ENCODE results near the gene ALDH3A1.

ALDH3A1 gene

DNA sequence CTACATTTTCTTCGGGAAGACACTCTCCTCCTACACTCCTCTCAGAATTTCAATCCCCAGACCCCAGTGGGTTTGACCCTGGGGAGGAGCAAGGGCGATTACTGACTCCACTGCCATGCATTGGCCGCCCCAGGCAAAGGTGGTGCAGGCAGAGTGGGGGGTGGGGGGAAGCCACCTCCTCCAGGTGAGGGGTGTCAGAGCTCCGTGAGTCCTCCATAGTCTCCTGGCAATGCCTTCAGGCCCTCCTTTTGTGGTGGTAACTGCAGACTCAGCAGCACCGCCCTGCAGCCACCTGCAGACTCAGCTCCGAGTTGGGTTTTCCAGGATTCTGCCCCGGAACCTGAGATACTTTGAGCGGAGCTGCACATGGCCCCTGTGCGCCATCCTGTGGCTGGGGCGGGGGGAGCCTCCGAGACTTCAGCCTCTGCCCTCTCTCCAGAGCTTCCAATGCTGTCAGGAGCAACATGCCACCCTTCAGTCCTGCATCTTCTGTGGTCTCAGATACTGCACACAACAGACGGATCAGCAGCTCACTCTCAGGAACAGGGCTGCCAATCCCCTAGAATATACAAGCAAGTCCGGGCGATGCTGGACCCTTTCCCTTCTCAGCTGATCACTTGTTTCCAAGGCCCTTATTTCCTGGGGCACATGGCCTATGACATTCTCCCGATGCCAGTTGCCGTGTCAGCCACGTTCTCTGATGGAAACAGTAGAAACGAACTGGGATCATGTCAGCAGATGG is 29.3 kb downstream of the ALDH3A1 start:
- DNase-seq = no peak

DNA sequence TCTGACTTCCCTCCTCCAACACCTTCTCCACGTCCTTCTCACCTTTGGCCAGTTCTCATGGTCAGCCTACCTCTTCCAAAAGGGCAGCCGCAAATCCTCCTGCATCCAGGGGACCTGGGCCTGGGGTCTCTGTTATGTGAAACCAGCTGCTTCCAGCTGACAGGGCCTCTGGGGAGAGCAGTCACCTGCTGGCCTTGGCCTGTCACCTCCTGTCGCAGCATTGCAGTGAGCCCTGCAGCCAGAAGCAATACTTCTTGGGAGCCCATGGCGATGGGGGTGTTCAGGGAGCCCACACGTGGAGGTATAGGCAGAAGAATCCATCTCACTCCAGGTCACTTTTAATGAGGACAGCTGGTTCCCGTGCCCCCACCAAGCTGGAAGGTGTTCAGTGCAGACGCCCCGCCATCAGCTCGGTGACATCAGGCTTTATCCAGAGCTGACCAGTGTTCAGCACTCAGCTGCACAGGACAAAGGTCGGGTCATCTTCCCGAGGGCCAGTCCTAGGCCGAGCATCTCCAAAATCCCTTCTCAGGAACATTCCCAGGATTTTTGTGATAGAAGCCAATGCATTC is 30.0 kb downstream of the ALDH3A1 start:
- no peak for DNase-seq

DNA sequence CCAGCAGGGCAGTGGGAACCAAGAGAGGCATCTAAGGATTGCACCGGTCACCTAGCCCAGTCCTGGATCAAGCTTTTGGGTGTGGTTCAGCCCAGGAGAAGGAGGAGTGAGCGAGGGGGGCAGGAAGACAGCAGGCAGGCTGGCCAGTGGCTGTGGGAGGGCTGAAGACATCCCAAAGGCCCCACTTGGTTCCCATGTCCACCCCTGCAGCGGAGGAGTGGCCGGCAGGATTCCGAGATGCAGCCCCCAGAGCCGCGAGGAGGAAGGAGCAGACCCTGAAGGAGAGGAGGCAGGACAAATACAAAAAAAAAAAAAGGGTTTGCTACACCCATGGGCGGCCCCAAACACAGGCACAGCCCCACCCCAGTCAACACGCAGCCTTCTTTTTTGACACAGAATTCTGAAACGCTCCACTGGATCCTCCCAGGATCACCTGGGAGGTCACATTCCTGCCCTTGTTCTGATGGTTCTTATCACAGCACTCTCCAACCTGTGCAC is 30.6 kb downstream of the ALDH3A1 start:
- no peak for DNase-seq

DNA sequence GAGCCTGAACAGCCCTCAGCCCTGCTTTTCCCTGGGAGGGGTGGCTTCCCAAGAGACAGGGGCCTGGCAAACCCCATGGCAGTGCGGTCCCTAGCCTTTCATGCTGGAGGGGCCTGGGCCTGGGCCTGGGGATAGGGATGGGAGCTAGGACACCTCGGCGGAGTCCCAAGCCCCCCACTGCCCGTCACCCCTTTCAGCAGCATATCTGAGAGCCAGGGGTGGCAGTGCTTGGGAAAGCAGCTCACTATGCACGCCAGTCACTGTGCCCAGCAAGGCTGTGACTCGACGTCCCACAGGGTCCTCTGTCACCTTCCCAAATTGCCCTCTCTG is 31.1 kb downstream of the ALDH3A1 start:
- no peak for DNase-seq

DNA sequence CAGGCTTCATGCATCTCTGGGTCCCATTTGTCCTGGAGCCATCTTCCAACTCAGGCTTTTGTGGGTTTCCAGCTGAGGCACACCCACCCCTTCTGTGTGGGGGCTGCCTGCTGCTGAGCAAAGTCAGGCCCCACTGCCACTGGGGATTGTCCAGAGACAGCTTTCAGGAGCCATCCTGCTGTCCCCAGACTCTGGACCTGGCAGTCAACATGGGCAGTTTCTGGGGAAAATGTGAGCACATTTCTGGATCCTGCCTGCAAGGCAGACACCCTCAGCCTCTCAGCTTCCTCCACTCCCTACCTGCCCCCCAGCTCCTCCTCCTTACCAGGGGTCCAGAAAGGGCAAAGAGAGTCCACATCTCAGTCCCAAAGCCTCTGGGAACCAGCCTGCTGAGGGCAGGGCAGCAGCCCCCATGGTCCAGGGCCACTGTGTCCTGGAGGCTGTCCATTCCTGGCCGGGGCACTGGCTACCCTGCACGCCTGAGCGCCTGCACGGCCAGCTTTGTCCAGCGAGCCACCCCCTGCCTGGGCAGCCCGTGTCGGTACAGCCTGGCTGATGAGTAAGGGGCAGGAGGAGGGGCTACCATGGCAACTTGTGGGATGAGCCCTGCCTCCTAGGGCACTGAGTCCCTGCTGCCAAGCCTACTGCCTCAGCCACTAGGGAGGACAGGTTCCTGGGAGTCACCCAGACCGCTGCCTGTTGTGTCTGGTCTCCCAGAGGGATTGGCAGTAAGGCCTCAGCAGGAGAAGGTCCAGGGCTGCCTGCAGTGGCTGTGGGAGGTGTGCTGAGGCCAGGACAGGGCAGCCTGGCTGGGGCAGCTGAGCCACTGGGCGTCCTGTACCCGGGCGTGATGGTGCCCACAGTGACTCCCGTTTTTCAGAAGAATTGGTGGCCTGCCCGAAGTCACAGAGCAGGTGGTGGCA is 31.7 kb downstream of the ALDH3A1 start, which contains the start of gene SLC47A2:
SLC47A2 (minus strand) TSS at position 477 of the 923 bp plus-strand sequence; CDS start at position 448, 29 bp downstream.
- no peak for DNase-seq

DNA sequence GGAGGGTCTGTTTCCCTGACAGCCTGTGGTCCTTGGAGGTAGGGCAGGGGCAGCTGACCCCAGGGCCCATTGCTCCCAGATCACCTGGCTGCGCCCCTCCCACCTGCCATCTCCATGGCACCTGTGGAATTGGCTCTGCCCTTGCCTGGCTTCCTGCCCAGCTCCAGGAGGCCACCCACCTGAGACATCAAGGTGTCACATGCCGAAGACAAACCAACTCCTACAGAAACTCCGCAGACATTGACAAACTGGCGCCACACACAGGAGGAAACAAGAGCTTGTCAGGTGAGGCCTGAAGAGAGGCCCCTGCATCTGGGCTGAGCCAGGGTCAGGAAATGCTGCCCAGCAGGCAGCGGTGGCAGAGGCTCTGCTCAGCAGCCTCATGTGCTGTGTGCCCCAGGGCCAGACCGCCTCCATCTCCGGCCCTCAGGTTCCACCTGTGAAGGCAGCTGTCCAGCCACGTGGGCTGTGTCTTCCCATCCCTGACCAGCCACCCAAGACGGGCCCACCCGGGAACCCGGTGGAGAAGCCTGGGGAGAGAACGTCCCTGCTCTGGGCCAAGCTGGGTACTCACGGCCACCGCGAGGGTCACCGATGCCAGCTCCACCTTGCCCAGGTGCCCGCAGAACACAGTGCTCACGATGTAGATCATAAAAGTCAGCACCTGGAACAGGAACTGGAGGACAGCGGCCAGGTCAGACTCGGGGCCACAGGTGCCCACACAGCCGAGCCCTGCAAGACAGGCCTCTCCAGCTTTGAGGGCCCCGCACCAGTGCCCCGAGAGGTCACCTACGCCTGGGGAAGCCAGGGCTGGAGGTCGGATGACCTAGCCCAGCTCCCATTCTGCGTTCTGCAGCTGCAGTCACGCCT is 33.3 kb downstream of the ALDH3A1 start:
- DNase-seq = no peak

DNA sequence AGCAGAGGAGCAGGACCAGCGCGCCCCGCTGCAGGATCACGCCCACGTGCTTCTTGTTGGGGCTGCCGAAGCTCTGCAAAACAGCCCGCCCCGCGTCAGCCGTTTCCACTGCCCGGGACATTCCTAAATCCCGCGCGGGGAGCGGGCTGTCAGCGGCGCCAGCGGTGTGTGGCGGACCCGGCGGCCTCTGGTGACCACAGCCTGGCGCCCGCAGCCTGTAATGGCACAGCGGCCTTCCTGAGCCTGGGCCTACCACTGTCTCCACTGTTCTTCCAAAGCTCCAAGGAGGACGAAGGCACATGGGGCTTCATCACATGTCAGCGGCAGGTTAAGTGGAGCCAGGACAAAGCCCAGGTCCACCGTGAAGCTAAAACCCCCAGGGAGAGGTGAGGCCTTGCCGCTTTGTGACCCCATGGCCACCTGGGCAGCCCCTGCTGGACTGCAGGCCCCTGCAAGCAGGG is 34.2 kb downstream of the ALDH3A1 start:
- DNase-seq = no peak

DNA sequence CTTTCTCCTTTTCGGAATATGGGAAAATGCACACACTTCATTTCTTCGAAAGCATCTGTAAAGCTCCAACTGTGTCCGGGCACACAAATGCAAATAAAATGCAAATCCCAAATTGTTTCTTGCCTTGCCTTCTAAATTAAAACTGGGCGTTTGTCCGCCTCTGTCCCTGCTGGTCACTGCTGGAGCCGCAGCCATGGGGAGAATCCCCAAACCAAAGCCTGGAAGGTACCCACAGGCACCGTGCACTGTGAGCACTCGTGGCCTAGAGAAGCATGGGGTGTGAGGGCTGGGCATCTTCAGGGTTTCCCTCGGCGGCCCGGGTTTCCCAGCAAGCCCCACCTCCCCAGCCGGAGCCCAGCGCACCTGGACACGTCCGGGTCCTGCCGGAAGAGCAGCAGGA is 34.6 kb downstream of the ALDH3A1 start:
- DNase-seq = no peak

DNA sequence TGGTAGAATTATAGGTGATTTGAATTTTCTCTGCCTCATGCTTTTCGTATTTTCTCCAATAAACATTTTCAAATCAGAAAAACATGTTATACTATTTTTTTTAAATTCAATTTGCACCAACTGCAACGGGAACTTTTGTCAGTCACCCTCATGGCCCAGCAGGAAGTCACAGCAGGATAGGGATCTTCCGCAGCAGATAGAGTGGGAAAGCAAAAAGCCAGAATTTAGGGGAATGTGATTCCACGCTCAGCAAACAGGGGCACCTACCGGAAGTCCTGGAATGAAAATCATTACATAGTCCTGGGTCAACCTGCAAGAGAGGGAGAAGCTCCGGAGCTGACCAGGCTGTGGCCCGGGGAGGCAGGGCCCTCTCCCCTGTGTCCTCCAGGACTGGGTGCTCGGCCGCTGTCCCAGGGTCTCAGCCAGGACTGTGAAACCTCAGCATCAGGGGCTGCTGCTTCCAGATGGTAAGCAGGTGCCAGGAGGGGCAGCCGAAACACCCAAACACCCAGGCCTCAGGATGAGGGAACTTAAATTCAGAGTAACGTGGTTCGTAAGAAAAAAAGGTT is 35.6 kb downstream of the ALDH3A1 start:
- DNase-seq = no peak

DNA sequence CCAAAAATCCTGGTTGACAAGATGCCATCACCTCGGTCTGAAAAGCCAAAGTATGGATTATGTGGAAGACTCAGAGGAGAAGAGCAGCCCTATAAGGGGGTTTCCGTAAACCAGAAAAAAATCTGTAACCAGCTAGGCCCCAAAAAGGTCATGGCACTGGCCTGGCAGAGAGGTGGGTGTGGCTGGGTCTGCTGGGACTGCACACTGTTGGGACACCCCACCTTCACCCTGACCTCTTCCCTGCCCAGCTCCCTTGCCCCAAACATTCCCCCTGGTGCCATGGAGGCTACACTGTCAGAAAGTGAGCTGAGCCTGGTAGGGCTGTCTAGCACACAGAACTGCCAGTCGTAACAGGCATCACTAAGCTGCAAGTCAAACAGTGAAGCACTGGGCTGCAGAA is 38.3 kb downstream of the ALDH3A1 start:
- DNase-seq = no peak

DNA sequence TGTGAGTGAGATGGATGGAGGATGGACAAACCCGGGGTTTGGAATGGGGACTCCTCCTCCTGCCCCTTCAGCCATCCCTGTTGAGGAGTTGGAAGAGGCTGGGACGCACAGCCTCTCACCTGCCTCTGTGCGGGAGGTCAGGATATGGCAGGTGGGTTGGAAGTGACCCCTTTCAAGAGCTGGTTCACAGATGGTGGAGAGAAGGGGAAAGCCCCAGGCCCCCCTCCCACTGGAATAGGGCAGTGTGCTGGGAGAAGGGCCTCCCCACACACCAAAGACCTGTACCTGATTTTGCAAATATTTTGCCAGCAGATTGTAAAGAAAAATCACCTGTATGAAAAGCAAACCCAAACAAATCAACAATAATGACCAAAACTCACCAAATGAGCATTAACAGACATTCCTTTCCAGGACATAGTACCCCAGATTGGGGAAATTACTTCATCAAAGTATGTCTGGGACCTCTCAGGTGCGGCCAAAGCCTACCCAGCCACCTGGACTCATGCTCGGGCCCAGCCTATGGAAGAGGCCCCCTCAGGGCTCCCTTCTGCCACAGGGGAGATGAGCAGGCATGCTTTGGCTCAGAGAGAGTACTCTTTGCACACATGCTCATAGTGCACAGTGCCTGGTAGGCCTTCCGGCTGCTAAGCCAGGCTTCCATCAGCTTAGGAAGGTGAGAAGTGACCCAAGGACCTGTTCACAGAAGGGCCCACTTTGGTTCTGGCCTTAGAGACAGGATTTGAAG is 39.5 kb downstream of the ALDH3A1 start:
- DNase-seq = no peak

DNA sequence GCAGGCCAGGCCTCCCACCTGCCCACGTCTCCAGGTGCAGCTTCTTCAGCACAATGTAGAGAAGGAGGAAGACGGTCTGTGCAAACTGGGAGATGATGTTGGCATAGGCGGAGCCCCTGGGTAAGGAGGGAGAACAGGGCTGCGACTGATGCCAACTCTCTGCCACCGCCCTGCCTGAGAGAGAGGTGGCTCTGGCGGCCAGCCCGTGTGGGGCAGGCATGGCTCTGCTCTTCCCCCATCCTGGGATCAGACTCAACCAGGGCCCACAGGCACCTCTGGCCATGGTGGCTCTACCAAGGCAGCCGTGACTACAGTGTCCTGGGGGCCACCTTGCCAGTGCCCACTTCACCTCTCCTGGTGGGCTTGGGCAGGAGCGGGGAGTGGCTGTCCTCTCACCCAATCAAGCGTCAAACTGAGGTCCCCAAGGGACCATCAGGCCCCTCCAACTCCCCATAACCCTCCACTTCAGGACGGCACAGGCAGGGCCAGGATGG is 40.3 kb downstream of the ALDH3A1 start:
- no peak for DNase-seq

DNA sequence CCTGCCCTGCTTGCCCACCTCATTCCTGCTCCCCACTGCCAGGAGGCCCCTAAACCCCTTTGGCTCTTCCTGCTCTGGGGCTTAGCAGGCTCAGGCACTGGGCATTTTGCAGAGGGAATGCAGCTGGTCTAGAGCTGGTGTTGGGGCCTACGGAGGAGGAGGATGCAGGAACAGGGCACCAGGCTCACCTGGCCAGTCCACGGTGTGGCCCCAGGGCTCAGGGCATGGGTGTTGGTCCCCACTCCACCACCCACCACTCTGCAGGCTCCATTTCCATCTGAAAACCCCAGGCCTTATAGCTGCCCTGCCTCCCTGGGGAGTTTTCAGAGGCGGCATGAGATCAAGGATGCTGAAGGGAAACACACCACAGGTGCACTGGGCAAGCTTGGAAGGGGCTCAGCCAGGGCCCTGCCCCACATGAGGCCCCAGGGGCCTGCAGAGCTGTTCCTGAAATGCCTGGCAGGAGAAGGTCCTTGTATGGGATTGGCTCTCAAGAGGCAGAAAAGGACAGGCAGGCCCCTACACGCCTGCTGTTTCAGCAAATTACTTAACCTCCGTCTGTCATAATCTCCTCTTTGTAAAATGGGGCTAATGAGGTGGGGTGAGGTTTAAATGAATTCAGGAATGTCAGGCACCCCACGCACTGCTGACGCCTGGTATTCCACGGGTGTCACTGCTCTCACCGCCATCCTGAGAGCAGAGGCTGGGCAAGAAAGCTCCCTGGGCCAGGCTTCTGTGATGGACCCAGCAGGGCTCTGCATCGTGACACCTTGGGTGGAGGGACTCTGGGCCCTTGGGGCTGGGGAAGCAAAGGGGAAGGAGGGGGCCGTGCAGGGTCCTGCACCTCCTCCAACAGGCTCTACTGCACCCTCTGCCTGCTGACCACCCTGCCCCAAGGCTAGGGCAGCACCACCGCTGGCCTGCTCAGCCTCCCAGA is 41.0 kb downstream of the ALDH3A1 start:
- DNase-seq = no peak

DNA sequence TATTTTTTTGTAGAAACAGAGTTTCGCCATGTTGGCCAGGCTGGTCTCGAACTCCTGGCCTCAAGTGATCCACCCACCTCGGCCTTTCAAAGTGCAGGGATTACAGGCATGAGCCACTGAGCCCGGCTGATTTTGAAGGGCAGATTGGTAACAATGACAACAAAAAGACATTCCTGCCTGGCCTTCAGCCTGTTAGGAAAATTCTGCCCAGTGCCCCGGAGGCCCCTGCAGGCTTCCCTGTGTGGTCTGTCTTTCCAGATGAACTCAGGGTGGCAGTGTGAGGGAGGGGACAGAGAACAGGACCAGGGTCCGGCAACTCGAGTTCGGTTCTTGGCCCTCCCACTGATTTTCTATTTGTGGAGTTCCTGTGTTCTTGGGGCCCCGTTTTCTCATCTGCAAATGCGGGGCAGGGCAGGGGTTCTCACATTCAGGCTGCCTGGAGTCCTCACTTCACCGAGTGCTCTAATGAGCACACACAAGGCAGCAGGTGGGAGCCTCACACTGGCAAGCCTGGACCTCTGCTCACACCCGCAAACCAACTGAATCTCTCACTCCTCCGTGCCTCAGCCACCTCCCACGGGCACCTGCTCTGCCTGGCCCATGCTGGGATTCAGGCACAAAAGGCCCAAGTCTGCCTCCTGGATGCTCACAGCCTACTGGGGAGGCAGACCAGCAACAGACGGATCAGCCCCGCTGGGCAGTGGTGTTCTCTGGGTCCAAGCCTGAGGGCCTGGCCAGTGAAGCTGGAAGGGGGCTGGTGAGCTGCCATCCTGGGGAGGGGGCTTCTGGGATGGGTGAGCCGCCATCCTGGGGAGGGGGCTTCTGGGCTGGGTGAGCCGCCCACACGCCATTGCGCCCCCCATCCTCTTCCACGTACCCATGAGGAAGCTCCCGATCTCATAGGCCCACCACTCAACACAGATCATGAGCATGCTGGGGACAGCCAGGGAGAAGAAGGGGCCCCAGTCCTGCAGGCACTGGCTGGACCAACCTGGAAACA is 42.0 kb downstream of the ALDH3A1 start:
- no peak for DNase-seq

DNA sequence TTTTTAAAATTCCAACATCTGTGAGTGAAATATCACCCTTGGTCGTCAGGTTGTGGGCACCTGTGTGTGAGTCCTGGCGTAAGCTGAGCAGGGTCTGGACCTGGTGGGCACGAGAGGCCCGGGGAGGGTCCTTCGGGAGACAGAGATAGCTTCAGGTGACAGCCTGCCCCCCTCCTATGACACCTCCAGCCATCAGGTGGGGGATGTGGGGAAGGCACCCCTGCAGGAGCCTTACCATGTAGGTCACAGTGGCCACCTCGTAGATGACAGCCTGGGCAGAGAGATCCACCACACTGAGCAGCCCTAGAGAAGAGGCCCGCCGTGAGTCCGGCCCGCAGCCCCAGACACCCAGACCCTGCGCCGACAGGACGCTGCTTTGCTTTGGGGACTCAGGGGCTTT is 42.9 kb downstream of the ALDH3A1 start:
- no peak for DNase-seq

DNA sequence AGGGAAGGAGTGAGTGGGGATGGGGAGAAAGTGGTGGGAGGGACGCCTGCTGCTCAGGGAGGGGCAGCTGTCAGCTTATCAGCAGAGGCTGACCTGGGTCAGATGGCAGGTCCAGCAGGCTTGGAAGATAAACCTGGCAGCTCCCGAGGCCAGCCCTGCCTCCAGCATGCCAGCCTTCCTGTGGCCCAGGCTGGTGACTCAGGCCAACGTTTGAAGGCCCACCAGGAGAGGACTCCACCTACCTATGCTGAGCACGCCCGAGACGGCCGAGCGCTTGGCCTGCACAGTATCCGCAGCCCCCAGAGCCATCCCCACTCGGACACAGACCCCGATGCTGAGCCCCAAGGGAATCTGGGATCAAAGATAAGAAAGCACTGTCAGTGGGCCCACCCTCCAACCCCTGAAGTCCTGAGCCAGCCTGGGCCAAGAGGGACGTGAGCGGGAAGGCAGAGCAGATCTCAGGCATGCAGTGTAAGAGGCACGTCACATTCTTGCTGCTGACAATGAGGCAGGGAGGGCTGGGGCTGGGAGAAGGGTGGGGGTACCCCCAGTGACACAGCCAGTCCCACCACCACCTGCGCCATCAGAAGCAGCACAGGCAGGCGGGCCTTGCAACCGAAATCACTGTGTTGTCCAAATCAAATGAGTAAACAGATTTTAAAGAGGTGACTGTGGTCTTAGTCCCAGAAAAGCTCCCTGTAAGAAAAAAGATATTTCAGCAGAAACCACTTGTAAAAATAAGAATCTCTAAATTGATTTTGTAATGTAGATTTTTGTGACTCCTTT is 44.1 kb downstream of the ALDH3A1 start:
- DNase-seq = no peak

DNA sequence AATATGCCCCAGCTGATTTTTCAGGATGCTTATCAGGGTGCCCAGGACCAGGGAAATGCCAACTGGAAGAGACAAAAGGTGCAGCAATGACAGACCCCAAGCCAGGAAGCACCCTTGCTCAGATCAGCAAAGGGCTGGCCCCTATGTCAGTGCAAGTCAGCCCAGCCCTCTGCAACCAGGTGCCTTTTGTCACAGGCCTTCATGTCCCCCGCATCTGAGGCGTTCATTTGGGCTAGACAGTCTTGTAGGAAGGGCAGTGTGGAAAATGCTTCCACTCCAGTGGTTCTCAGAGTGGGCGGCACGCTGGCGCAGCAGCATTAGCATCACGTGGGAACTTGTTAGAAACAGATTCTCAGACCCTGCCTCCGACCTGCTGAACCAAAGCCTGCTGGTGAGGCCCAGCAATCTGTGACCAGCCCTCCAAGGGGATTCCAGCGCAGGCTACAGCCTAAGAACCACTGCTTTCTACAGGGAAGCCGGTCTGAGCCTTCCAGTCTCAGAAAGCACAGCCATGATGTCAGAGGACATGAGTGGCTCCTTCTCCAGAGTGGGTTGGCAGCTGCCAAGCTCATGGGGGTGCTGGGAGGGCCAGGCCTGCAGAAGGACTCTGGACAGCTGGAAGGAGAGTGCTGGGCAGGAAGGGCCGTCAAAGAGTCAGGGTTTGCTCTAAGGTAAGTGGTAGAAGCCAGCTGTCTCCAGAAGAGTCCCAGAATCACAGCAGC is 44.8 kb downstream of the ALDH3A1 start:
- DNase-seq = no peak
